CD4-positive, alpha-beta T cell (primary cell): Measurements from ENCODE around the gene TMEM217. TPM values are rescaled to one million over a fixed set of nuclear protein-coding genes. Genes with fewer than 3 reads are reported as not detected.

Experiments
- ATAC-seq: fragments of 200-7000 bp; cut with Tn5 transposase; one replicate; pipeline ENCODE4 v1.10.0; 2022; ENCODE audit warnings: mild to moderate bottlenecking; ENCODE audit not compliant: poor library complexity
- CTCF ChIA-PET: fragments of 350-600 bp; sonication (Branson Sonifier 250); formaldehyde crosslinking; loops from one replicate; lab custom pipeline; 2021; ENCODE audit warnings: antibody characterized with exemption, inconsistent platforms; lab: Charles Lee
- POLR2A ChIA-PET: fragments of 350-600 bp; sonication (Branson Sonifier 250); formaldehyde crosslinking; loops from one replicate; lab custom pipeline; 2021; ENCODE audit warnings: antibody characterized with exemption, inconsistent platforms; lab: Charles Lee
- DNase-seq, 14 experiments: peaks; one replicate each; pipeline ENCODE4 v3.0.0-alpha.2; 2013 to 2020; ENCODE audit warnings: mixed read lengths in 2 of 14
- H3K27ac ChIP-seq, 2 donors: one replicate each; pipeline versions ENCODE4 v1.5.1 to v1.7.0; 2013; ENCODE audit warnings: low read length in 2 of 2, low read depth in 1 of 2, mild to moderate bottlenecking in 1 of 2
- H3K27me3 ChIP-seq, 2 experiments: 1 replicate in 1 of 2; 2 replicates in 1 of 2; pipeline versions ENCODE4 v1.6.1 to v1.7.0; 2013; ENCODE audit warnings: low read length in 2 of 2, control low read depth in 1 of 2, mild to moderate bottlenecking in 1 of 2, moderate library complexity in 1 of 2; ENCODE audit not compliant: insufficient read depth in 2 of 2, control insufficient read depth in 1 of 2
- H3K36me3 ChIP-seq: one replicate; pipeline ENCODE4 v1.6.1; 2013; ENCODE audit warnings: low read length, control low read depth; ENCODE audit not compliant: insufficient read depth
- H3K4me1 ChIP-seq: one replicate; pipeline ENCODE4 v1.6.1; 2013; ENCODE audit warnings: low read length, control low read depth; ENCODE audit not compliant: insufficient read depth
- H3K4me3 ChIP-seq: one replicate; pipeline ENCODE4 v1.5.1; 2013; ENCODE audit warnings: mild to moderate bottlenecking, low read length, moderate library complexity
- H3K9me3 ChIP-seq, 2 experiments: 1 replicate in 1 of 2; 2 replicates in 1 of 2; pipeline versions ENCODE4 v1.6.1 to v1.7.0; 2013; ENCODE audit warnings: low read length in 2 of 2, mild to moderate bottlenecking in 2 of 2, control low read depth in 1 of 2, moderate library complexity in 1 of 2; ENCODE audit not compliant: control insufficient read depth in 1 of 2, insufficient read depth in 1 of 2
- H3K27ac Mint-ChIP-seq: one replicate; pipeline ENCODE4 v1.8.0; 2020; ENCODE audit warnings: mixed read lengths
- H3K27me3 Mint-ChIP-seq: one replicate; pipeline ENCODE4 v1.8.0; 2021; ENCODE audit warnings: mixed read lengths
- H3K36me3 Mint-ChIP-seq: one replicate; pipeline ENCODE4 v1.8.0; 2021; ENCODE audit warnings: low read depth, mixed read lengths
- H3K4me1 Mint-ChIP-seq: one replicate; pipeline ENCODE4 v1.8.0; 2021; ENCODE audit warnings: low read depth, mixed read lengths
- H3K4me3 Mint-ChIP-seq: one replicate; pipeline ENCODE4 v1.8.0; 2020; ENCODE audit warnings: mild to moderate bottlenecking, mixed read lengths
- H3K9me3 Mint-ChIP-seq: one replicate; pipeline ENCODE4 v1.8.0; 2020; ENCODE audit warnings: mixed read lengths
- CTCF ChIP-seq: fragments of 200-600 bp; IDR thresholded peaks from one replicate; pipeline ENCODE4 v1.8.0; 2022; ENCODE audit warnings: antibody characterized with exemption, mild to moderate bottlenecking
- intact Hi-C, 2 experiments: fragments of 100-400 bp; cut with DNase I in 1 of 2; cut with micrococcal nuclease in 1 of 2; formaldehyde crosslinking; loops; one replicate each; pipeline versions ENCODE4 v1.15.1 to v1.9.0; 2023 to 2025; cut with DNase I, micrococcal nuclease
- total RNA-seq, 174 experiments: library from RNA in 2 of 174; stranded (reverse) in 2 of 174; gene quantifications; one replicate each; pipeline ENCODE4 v1.2.3 and lab custom pipeline; 2021 to 2026

The TMEM217 gene
- total RNA-seq, 2 experiments from 2014 or later, result 0.41 to 0.47 TPM

GRCh38 chr6:37305841-37306425 is 48.0 kb upstream of the TMEM217 start:
- Mint-ChIP-seq H3K4me3 (no peak overlapping the region), H3K36me3 (peaks cover 69% of the 10 kb centered on the region), H3K4me1 (no peaks in the 10 kb centered on the region), H3K27me3 (no peaks in the 10 kb centered on the region), H3K9me3 (no peaks in the 10 kb centered on the region), H3K27ac (no peak overlapping the region)
- Histone ChIP-seq H3K36me3 (peaks cover 44% of the 10 kb centered on the region), H3K27me3 (no peaks in the 10 kb centered on the region), H3K9me3 (no peaks in the 10 kb centered on the region), H3K27ac (no peak overlapping the region), H3K4me3 (no peak overlapping the region), H3K4me1 (no peaks in the 10 kb centered on the region)
- no peak for TF ChIP-seq CTCF
- ChIA-PET POLR2A (no interaction called here), CTCF (no interaction called here)
- DNase-seq (no peak), ATAC-seq (no peak)
- intact Hi-C loops, result no loop called here

GRCh38 chr6:37304766-37305165 is 46.8 kb upstream of the TMEM217 start:
- ChIA-PET CTCF (interaction anchor here (1.2 kb wide), 1 partner anchor 283 kb away, joined by 3 read pairs; no protein-coding TSS in a partner anchor), POLR2A (no interaction called here)
- Mint-ChIP-seq H3K9me3 (no peaks in the 10 kb centered on the region), H3K4me1 (no peaks in the 10 kb centered on the region), H3K27me3 (no peaks in the 10 kb centered on the region), H3K4me3 (no peak overlapping the region), H3K27ac (no peak overlapping the region), H3K36me3 (peaks cover 77% of the 10 kb centered on the region)
- Histone ChIP-seq H3K36me3 (peaks cover 44% of the 10 kb centered on the region), H3K4me3 (no peak overlapping the region), H3K27me3 (no peaks in the 10 kb centered on the region), H3K9me3 (no peaks in the 10 kb centered on the region), H3K4me1 (no peaks in the 10 kb centered on the region), H3K27ac (no peak overlapping the region)
- TF ChIP-seq CTCF, result no peak
- DNase-seq (no peak), ATAC-seq (no peak)
- intact Hi-C loops, result no loop called here

- H3K4me1 ChIP-seq, result no peaks in the 10 kb centered on the region
- no peaks in the 10 kb centered on the region for H3K27me3 ChIP-seq
- H3K4me3 Mint-ChIP-seq, result no peak overlapping the region
- no peaks in the 10 kb centered on the region for H3K9me3 Mint-ChIP-seq
- H3K27me3 Mint-ChIP-seq, result no peaks in the 10 kb centered on the region
- H3K36me3 ChIP-seq, result peaks cover 48% of the 10 kb centered on the region
- no peak overlapping the region for H3K4me3 ChIP-seq
- H3K27ac ChIP-seq, result no peak overlapping the region
- peaks cover 83% of the 10 kb centered on the region for H3K36me3 Mint-ChIP-seq
- no peak for ATAC-seq
- H3K4me1 Mint-ChIP-seq, result no peaks in the 10 kb centered on the region
- no peaks in the 10 kb centered on the region for H3K9me3 ChIP-seq
- peak in 1 of 14 experiments; percentile 11 for DNase-seq
- no peak for TF ChIP-seq CTCF
- H3K27ac Mint-ChIP-seq, result no peak overlapping the region
- intact Hi-C loops, result no loop called here
- ChIA-PET CTCF (interaction anchor here (0.5 to 1.2 kb wide), 3 partner anchors 16 to 551 kb away, joined by 3 read pairs; no protein-coding TSS in a partner anchor), POLR2A (no interaction called here)
These were observed 46.1 kb upstream of the TMEM217 start for GRCh38 chr6:37303891-37304503.
